Endothelial cell of coronary artery (primary cell): ENCODE data around the gene HOXA11. TPM values are rescaled to one million over a fixed set of nuclear protein-coding genes. Genes with fewer than 3 reads are reported as not detected.

ENCODE experiments used
- total RNA-seq: library from RNA; depleted of rRNA; stranded (reverse); fragments of >200 nt; gene quantifications from 2 replicates; pipeline ENCODE4 v1.2.3, GENCODE V29; 2014

The HOXA11 gene
- total RNA-seq, result 0.09 and 0.47 TPM in 2 replicates

GRCh38 chr7:27185013-27185853 lies at the start of gene HOXA11:
TSS of gene HOXA11 (minus strand) at chr7:27185232. CDS start at chr7:27185144, 88 bp downstream.

GRCh38 chr7:27199849-27200760 lies 15.1 kb upstream of the HOXA11 start, which contains the start of gene HOXA13:
TSS of gene HOXA13 (minus strand) at chr7:27200091. CDS start at chr7:27200077, 14 bp downstream.

GRCh38 chr7:27173956-27174873 lies 10.8 kb downstream of the HOXA11 start, which contains the start of gene HOXA10:
TSS of gene HOXA10 (minus strand) at chr7:27174320. CDS start at chr7:27174306, 14 bp downstream.

GRCh38 chr7:27165089-27165995 lies 19.7 kb downstream of the HOXA11 start, which contains the start of gene HOXA9:
TSS of gene HOXA9 (minus strand) at chr7:27165537. CDS start at chr7:27165457, 80 bp downstream.

GRCh38 chr7:27156508-27156898 lies 28.5 kb downstream of the HOXA11 start, which contains the start of gene HOXA7:
TSS of gene HOXA7 (minus strand) at chr7:27156675. CDS start at chr7:27156545, 130 bp downstream.

GRCh38 chr7:27151931-27152815 lies 32.9 kb downstream of the HOXA11 start, which contains the start of gene HOXA3:
TSS of gene HOXA3 (minus strand) at chr7:27152583. CDS start at chr7:27110640, 41,943 bp downstream.

GRCh38 chr7:27147199-27148030 lies 37.6 kb downstream of the HOXA11 start, which contains the start of gene HOXA6:
TSS of gene HOXA6 (minus strand) at chr7:27147774. CDS start at chr7:27147749, 25 bp downstream.

GRCh38 chr7:27143023-27143949 lies 41.7 kb downstream of the HOXA11 start, which contains the start of gene HOXA5:
TSS of gene HOXA5 (minus strand) at chr7:27143681. CDS start at chr7:27143607, 74 bp downstream.

Other genes starting within 250 kb of the HOXA11 start
- 0.38 and 0.54 TPM in 2 replicates for gene HOXA1, start 89.2 kb downstream of the HOXA11 start, total RNA-seq
- gene HOXA2, start 82.5 kb downstream of the HOXA11 start, total RNA-seq, result 0.63 and 0.85 TPM in 2 replicates
- 0.18 and 0.85 TPM in 2 replicates for gene HOXA4, start 54.5 kb downstream of the HOXA11 start, total RNA-seq
- 5.9 and 7.9 TPM in 2 replicates for gene HOXA5, start 41.6 kb downstream of the HOXA11 start, total RNA-seq
- gene HOXA6, start 37.5 kb downstream of the HOXA11 start, total RNA-seq, result 0.36 and 1.3 TPM in 2 replicates
- gene HOXA3, start 32.6 kb downstream of the HOXA11 start, total RNA-seq, result 0.63 and 0.75 TPM in 2 replicates
- gene HOXA7, start 28.6 kb downstream of the HOXA11 start, total RNA-seq, result 0.45 and 1.0 TPM in 2 replicates
- gene HOXA9, start 19.7 kb downstream of the HOXA11 start, total RNA-seq, result 0.81 and 2.1 TPM in 2 replicates
- gene HOXA10, start 10.9 kb downstream of the HOXA11 start, total RNA-seq, result 0.36 and 1.6 TPM in 2 replicates
- gene HOXA13, start 14.9 kb upstream of the HOXA11 start, total RNA-seq, result not detected in 2 replicates
- not detected in 2 replicates for gene EVX1, start 57.6 kb upstream of the HOXA11 start, total RNA-seq